HepG2 (cell line): ENCODE measurements around the gene MPST. TPM values are rescaled to one million over a fixed set of nuclear protein-coding genes. Genes with fewer than 3 reads are reported as not detected.

Source experiments
- AHR ChIP-seq: IDR thresholded peaks from 2 replicates; pipeline ENCODE4 v1.6.1; 2018; ENCODE audit warnings: missing genetic modification reagents, missing compliant biosample characterization
- BORCS8-MEF2B ChIP-seq: sonication (generic); formaldehyde crosslinking; IDR thresholded peaks from 2 replicates; pipeline ENCODE4 v1.8.0; 2022; ENCODE audit warnings: mild to moderate bottlenecking, missing genetic modification reagents
- ETV5 ChIP-seq: IDR thresholded peaks from 2 replicates; pipeline ENCODE4 v1.6.1; 2018; ENCODE audit warnings: missing biosample characterization, missing genetic modification reagents, inconsistent platforms, borderline replicate concordance
- ETV6 ChIP-seq: sonication (generic); formaldehyde crosslinking; conservative IDR thresholded peaks from 2 replicates; pipeline ENCODE4 v1.4.0; 2020; ENCODE audit warnings: missing genetic modification reagents
- GATAD2A ChIP-seq: IDR thresholded peaks from 2 replicates; pipeline ENCODE4 v1.6.1; 2016
- KDM2A ChIP-seq: sonication (generic); formaldehyde crosslinking; IDR thresholded peaks from 2 replicates; pipeline ENCODE4 v1.4.0; 2020; ENCODE audit warnings: low read depth, missing genetic modification reagents, borderline replicate concordance
- KLF16 ChIP-seq, 2 experiments: sonication (generic) in 1 of 2; formaldehyde crosslinking in 1 of 2; IDR thresholded peaks; 2 replicates each; pipeline versions ENCODE4 v1.6.1 to v1.8.0; 2016 to 2023; ENCODE audit warnings: missing genetic modification reagents in 2 of 2, missing compliant biosample characterization in 1 of 2
- LCORL ChIP-seq, 2 experiments: fragments of 450-650 bp in 1 of 2; sonication (generic) in 1 of 2; formaldehyde crosslinking in 1 of 2; IDR thresholded peaks; 2 replicates each; pipeline versions ENCODE4 v1.5.0 to v1.6.1; 2017 to 2020; ENCODE audit warnings: antibody characterized with exemption in 1 of 2, missing genetic modification reagents in 1 of 2
- MBNL3 ChIP-seq: fragments of 250-450 bp; sonication (Bioruptor Pico); conservative IDR thresholded peaks from 2 replicates; pipeline ENCODE4 v1.8.0; 2022; ENCODE audit warnings: mild to moderate bottlenecking, inconsistent platforms
- MLLT10 ChIP-seq: sonication (generic); formaldehyde crosslinking; IDR thresholded peaks from 2 replicates; pipeline ENCODE4 v1.4.0; 2020; ENCODE audit warnings: missing genetic modification reagents
- MYPOP ChIP-seq: sonication (generic); formaldehyde crosslinking; IDR thresholded peaks from 2 replicates; pipeline ENCODE4 v1.8.1; 2023; ENCODE audit warnings: mild to moderate bottlenecking, moderate library complexity, missing genetic modification reagents
- NR3C1 ChIP-seq: sonication (generic); formaldehyde crosslinking; IDR thresholded peaks from 2 replicates; pipeline ENCODE4 v1.4.0; 2020; ENCODE audit warnings: missing genetic modification reagents
- PATZ1 ChIP-seq: sonication (generic); formaldehyde crosslinking; IDR thresholded peaks from 2 replicates; pipeline ENCODE4 v1.4.0; 2020; ENCODE audit warnings: missing genetic modification reagents
- PHF8 ChIP-seq: sonication (generic); formaldehyde crosslinking; IDR thresholded peaks from 2 replicates; pipeline ENCODE4 v1.5.0; 2020; ENCODE audit warnings: missing genetic modification reagents
- RARG ChIP-seq: sonication (generic); formaldehyde crosslinking; IDR thresholded peaks from 2 replicates; pipeline ENCODE4 v1.4.0; 2020; ENCODE audit warnings: low read depth, mild to moderate bottlenecking, missing genetic modification reagents
- SALL1 ChIP-seq: sonication (generic); formaldehyde crosslinking; IDR thresholded peaks from 2 replicates; pipeline ENCODE4 v1.8.0; 2022; ENCODE audit warnings: mild to moderate bottlenecking, missing genetic modification reagents
- SMC3 ChIP-seq: IDR thresholded peaks from 2 replicates; pipeline ENCODE4 v1.6.1; 2011; ENCODE audit warnings: low read length, improper control_type of control experiment
- SRY ChIP-seq: sonication (generic); formaldehyde crosslinking; IDR thresholded peaks from 2 replicates; pipeline ENCODE4 v1.8.0; 2022; ENCODE audit warnings: mild to moderate bottlenecking, missing genetic modification reagents
- TEAD2 ChIP-seq: sonication (generic); formaldehyde crosslinking; IDR thresholded peaks from 2 replicates; pipeline ENCODE4 v1.9.0; 2021; ENCODE audit warnings: missing genetic modification reagents
- TERF1 ChIP-seq: sonication (generic); formaldehyde crosslinking; IDR thresholded peaks from 2 replicates; pipeline ENCODE4 v1.8.0; 2022; ENCODE audit warnings: mild to moderate bottlenecking, missing genetic modification reagents, moderate library complexity
- ZBTB20 ChIP-seq: sonication (generic); formaldehyde crosslinking; IDR thresholded peaks from 2 replicates; pipeline ENCODE4 v1.8.1; 2023; ENCODE audit warnings: missing genetic modification reagents, low read depth, mild to moderate bottlenecking, borderline replicate concordance
- ZFP82 ChIP-seq: sonication (generic); formaldehyde crosslinking; IDR thresholded peaks from 2 replicates; pipeline ENCODE4 v1.5.1; 2020; ENCODE audit warnings: mild to moderate bottlenecking, missing genetic modification reagents, borderline replicate concordance
- ZFY ChIP-seq: sonication (generic); formaldehyde crosslinking; IDR thresholded peaks from 2 replicates; pipeline ENCODE4 v1.4.0; 2020; ENCODE audit warnings: missing genetic modification reagents
- ZNF138 ChIP-seq: sonication (generic); formaldehyde crosslinking; IDR thresholded peaks from 2 replicates; pipeline ENCODE4 v1.5.0; 2020; ENCODE audit warnings: mild to moderate bottlenecking, low read depth, missing genetic modification reagents
- ZNF501 ChIP-seq: sonication (generic); formaldehyde crosslinking; IDR thresholded peaks from 2 replicates; pipeline ENCODE4 v1.5.1; 2020; ENCODE audit warnings: mild to moderate bottlenecking, moderate library complexity, missing genetic modification reagents
- ZNF552 ChIP-seq: sonication (generic); formaldehyde crosslinking; IDR thresholded peaks from 2 replicates; pipeline ENCODE4 v1.9.0; 2022; ENCODE audit warnings: missing genetic modification reagents, mild to moderate bottlenecking, borderline replicate concordance
- ZNF564 ChIP-seq: sonication (generic); formaldehyde crosslinking; IDR thresholded peaks from 2 replicates; pipeline ENCODE4 v1.8.1; 2023; ENCODE audit warnings: mild to moderate bottlenecking, missing genetic modification reagents
- ZNF709 ChIP-seq: sonication (generic); formaldehyde crosslinking; IDR thresholded peaks from 2 replicates; pipeline ENCODE4 v1.5.0; 2020; ENCODE audit warnings: mild to moderate bottlenecking, missing genetic modification reagents
- polyA plus RNA-seq, 8 experiments: library from polyadenylated mRNA; depleted of rRNA in 3 of 8; stranded (reverse) in 7 of 8; unstranded in 1 of 8; fragments of >200 nt; fragmentation: Illumina TruSeq in 4 of 8; extraction: Trizol in 4 of 8; gene quantifications; 2 replicates each; pipeline versions ENCODE4 v1.2.1 to v1.2.3, GENCODE V29; 2011 to 2016; ENCODE audit warnings: low read depth in 4 of 8, missing spikeins in 1 of 8, mixed read lengths in 1 of 8; ENCODE audit not compliant: insufficient read depth in 1 of 8
- total RNA-seq, 5 experiments: library from RNA; depleted of rRNA; stranded (reverse); fragments of >200 nt; fragmentation: Illumina TruSeq; extraction: Trizol; gene quantifications; 2 replicates each; pipeline ENCODE4 v1.2.3, GENCODE V29; 2016; ENCODE audit warnings: low read depth in 1 of 5

Gene MPST
- total and polyA plus RNA-seq, 2 of the 13 experiments (the other 11 are each of a cell fraction or from before 2014, with no cell fraction given), result 133 to 141 TPM

- TF ChIP-seq NR3C1 (CRISPR knock-in tag) (no peak), MBNL3 (no peak), ZNF564 (no peak), ZNF138 (CRISPR knock-in tag) (no peak), MLLT10 (CRISPR knock-in tag) (no peak), GATAD2A (no peak), ZNF501 (CRISPR knock-in tag) (peak; percentile 58; the same call in 1 of the 2 replicates), SMC3 (peak; percentile 64), ZFY (CRISPR knock-in tag) (no peak), ZNF709 (CRISPR knock-in tag) (no peak), MYPOP (CRISPR knock-in tag) (no peak), ETV5 (CRISPR knock-in tag) (0 out of 2 replicates have a peak, but pooled peaks have one; percentile 11), ZFP82 (CRISPR knock-in tag) (no peak), ZNF552 (no peak), SRY (CRISPR knock-in tag) (no peak), TEAD2 (no peak), SALL1 (CRISPR knock-in tag) (peak; percentile 55), BORCS8-MEF2B (CRISPR knock-in tag) (0 out of 2 replicates have a peak, but pooled peaks have one; percentile 40), TERF1 (CRISPR knock-in tag) (no peak), KLF16 (CRISPR knock-in tag; IDR thresholded peaks at IDR 0.05) (peak in 1 of 2 experiments; percentile 54; a peak in 1 of 4 replicates), LCORL (IDR thresholded peaks at IDR 0.05) (no peak), LCORL (CRISPR knock-in tag; IDR thresholded peaks at IDR 0.05) (no peak), KDM2A (CRISPR knock-in tag) (peak; percentile 22; the same call in 1 of the 2 replicates), AHR (CRISPR knock-in tag) (0 out of 2 replicates have a peak, but pooled peaks have one; percentile 26), ETV6 (CRISPR knock-in tag) (no peak), RARG (CRISPR knock-in tag) (no peak), PATZ1 (CRISPR knock-in tag) (peak; percentile 67), PHF8 (CRISPR knock-in tag) (peak; percentile 32; the same call in 1 of the 2 replicates), ZBTB20 (CRISPR knock-in tag) (no peak)
These were observed 58.4 kb downstream of the MPST start (continued) for GRCh38 chr22:37077802-37078448.
